ENCODE data around the gene RB1. TPM values are rescaled to one million over a fixed set of nuclear protein-coding genes. Genes with fewer than 3 reads are reported as not detected.

RB1 gene
- total and polyA plus RNA-seq, 9 of the 15 experiments (the other 6 are each of a cell fraction or from before 2014, with no cell fraction given) = 5.0 to 23.8 (median 17.9) TPM

DNA sequence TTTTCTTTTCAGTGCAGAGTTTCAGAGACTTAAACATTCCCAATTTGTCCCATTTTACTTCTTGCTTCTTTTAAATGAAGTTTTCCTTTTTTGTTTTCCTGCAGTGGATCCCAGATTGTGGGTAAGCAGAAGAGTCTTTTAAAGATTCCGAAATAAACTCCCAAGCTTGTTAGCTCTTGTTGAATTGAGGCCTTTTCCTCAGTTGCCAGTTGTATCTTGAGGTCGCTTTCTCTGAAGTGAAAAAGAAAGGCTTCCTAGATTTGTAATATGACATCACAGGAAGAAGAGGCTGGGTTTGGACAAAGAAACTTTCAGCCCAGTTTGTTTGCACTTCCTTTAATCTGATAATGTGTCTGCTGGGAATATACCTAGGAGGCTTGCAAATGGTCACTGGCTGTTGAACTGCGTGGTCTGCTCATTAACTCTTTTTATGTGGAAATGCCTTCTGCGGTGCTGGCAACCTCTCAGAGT lies 109.4 kb downstream of the RB1 start, which contains the start of gene LPAR6:
TSS of gene LPAR6 (minus strand) at position 233 of the 471 bp plus-strand sequence. CDS start 690 bp downstream, outside the sequence.
- Histone ChIP-seq H3K27me3 (ENCODE audit: control insufficient read depth in 2 of 2, insufficient read depth in 2 of 2, low read length in 2 of 2) (no peaks in the 10 kb centered on the region), H3K79me2 (ENCODE audit: control insufficient read depth, insufficient read depth, low read length) (no peaks in the 10 kb centered on the region), H3K4me3 (no peak within 1 kb of the TSS), H3K4me2 (ENCODE audit: insufficient read depth, low read length) (no peak within 1 kb of the TSS), H3K4me1 (replicated peaks in 1 of 2; ENCODE audit: control insufficient read depth in 2 of 2, insufficient read depth in 2 of 2, low read length in 2 of 2) (no peaks in the 10 kb centered on the region), H4K20me1 (replicated peaks; ENCODE audit: control insufficient read depth, insufficient read depth, low read length) (no peaks in the 10 kb centered on the region), H3K9ac (ENCODE audit: insufficient read depth in 1 of 2, low read depth in 2 of 2, low read length in 2 of 2) (no peak within 1 kb of the TSS), H3K27ac (ENCODE audit: extremely low read depth, low read depth, low read length) (no peak within 1 kb of the TSS), H3K9me3 (replicated peaks; ENCODE audit: control insufficient read depth, insufficient read depth, low read depth, low read length) (peaks cover 2% of the 10 kb centered on the region; the same call in 1 of the 2 replicates), H2AFZ (ENCODE audit: low read depth, low read length) (no peak within 1 kb of the TSS), H3K9me1 (ENCODE audit: control insufficient read depth, insufficient read depth, low read length) (no peaks in the 10 kb centered on the region), H3K36me3 (ENCODE audit: control insufficient read depth, insufficient read depth, low read length) (no peaks in the 10 kb centered on the region)
- ChIA-PET CTCF (ENCODE audit: low intra/inter-chr PET ratio) (no interaction called here), POLR2A (no interaction called here)
- intact Hi-C loops (cut with micrococcal nuclease) (no loop called here), in situ Hi-C loops (cut with MboI) (no loop called here)
- no TSS peak for BruUV-seq (replicated peaks)
- DNase-seq (ENCODE audit: extremely low read depth in 1 of 4, low spot score in 3 of 4) (no peak), FAIRE-seq (no peak), ATAC-seq (no peak)
- TF ChIP-seq HDAC2 (IDR thresholded peaks at IDR 0.05) = no peak
- WGBS (ENCODE audit: insufficient coverage, low coverage, missing lambda C conversion rate) = 62% methylated on average over 4 of the region's 4 CpGs

DNA sequence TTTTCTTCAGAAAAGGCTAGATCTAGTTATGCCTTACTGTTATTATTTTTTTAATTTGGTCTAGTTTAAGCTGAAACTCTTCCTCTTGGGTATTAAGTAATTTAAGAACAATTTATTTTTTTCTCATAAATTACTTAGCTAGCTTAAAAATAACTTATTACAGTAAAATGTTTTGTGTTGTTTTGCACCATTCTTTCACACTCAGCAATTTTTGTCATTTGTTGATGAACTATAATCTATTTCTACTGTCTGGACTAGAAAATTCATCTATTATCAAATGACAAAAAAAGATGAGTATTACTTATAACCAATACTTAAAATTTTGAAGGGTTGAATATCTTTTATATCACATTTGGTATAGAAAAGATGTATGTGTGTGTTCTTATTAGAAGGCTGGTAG lies 111.0 kb downstream of the RB1 start:
- POLR2A ChIA-PET = no interaction called here
- CTCF ChIA-PET (ENCODE audit: low intra/inter-chr PET ratio) = no interaction called here
- Histone ChIP-seq H4K20me1 (replicated peaks; ENCODE audit: control insufficient read depth, insufficient read depth, low read length) (no peaks in the 10 kb centered on the region), H3K4me2 (ENCODE audit: insufficient read depth, low read length) (no peak overlapping the region), H3K9me3 (replicated peaks; ENCODE audit: control insufficient read depth, insufficient read depth, low read depth, low read length) (peaks cover 2% of the 10 kb centered on the region; the same call in 1 of the 2 replicates), H3K36me3 (ENCODE audit: control insufficient read depth, insufficient read depth, low read length) (no peaks in the 10 kb centered on the region), H3K4me1 (replicated peaks in 1 of 2; ENCODE audit: control insufficient read depth in 2 of 2, insufficient read depth in 2 of 2, low read length in 2 of 2) (no peaks in the 10 kb centered on the region), H3K9me1 (ENCODE audit: control insufficient read depth, insufficient read depth, low read length) (no peaks in the 10 kb centered on the region), H3K27ac (ENCODE audit: extremely low read depth, low read depth, low read length) (no peak overlapping the region), H3K4me3 (no peak overlapping the region), H3K9ac (ENCODE audit: insufficient read depth in 1 of 2, low read depth in 2 of 2, low read length in 2 of 2) (no peak overlapping the region), H3K79me2 (ENCODE audit: control insufficient read depth, insufficient read depth, low read length) (no peaks in the 10 kb centered on the region), H3K27me3 (ENCODE audit: control insufficient read depth in 2 of 2, insufficient read depth in 2 of 2, low read length in 2 of 2) (no peaks in the 10 kb centered on the region), H2AFZ (ENCODE audit: low read depth, low read length) (no peak overlapping the region)
- no peak for DNase-seq (ENCODE audit: extremely low read depth in 1 of 4, low spot score in 3 of 4)
- intact Hi-C loops (cut with micrococcal nuclease) = no loop called here
- no peak for FAIRE-seq
- in situ Hi-C loops (cut with MboI) = no loop called here
- no peak for ATAC-seq
- BruUV-seq (replicated peaks) = no TSS peak
- TF ChIP-seq FUS (optimal IDR thresholded peaks at IDR 0.05; ENCODE audit: low read depth, low read length) (no peak), ZNF316 (IDR thresholded peaks at IDR 0.05) (peak; percentile 71; the same call in 1 of the 2 replicates), NFYB (IDR thresholded peaks at IDR 0.05; ENCODE audit: extremely low read depth, insufficient read length) (no peak), C11orf30 (IDR thresholded peaks at IDR 0.05; ENCODE audit: low read depth) (peak; percentile 21; the same call in 1 of the 2 replicates), PHTF2 (CRISPR knock-in tag; IDR thresholded peaks at IDR 0.05) (no peak), NR2C1 (IDR thresholded peaks at IDR 0.05) (no peak), NR2C1 (tag; IDR thresholded peaks at IDR 0.05) (no peak), ZNF311 (CRISPR knock-in tag; IDR thresholded peaks at IDR 0.05) (no peak), NFRKB (IDR thresholded peaks at IDR 0.05; ENCODE audit: low read depth) (no peak), PCBP1 (IDR thresholded peaks at IDR 0.05; ENCODE audit: low read depth, low read length, poor library complexity, severe bottlenecking) (no peak)
- TF ChIP-seq, protein P1, sequence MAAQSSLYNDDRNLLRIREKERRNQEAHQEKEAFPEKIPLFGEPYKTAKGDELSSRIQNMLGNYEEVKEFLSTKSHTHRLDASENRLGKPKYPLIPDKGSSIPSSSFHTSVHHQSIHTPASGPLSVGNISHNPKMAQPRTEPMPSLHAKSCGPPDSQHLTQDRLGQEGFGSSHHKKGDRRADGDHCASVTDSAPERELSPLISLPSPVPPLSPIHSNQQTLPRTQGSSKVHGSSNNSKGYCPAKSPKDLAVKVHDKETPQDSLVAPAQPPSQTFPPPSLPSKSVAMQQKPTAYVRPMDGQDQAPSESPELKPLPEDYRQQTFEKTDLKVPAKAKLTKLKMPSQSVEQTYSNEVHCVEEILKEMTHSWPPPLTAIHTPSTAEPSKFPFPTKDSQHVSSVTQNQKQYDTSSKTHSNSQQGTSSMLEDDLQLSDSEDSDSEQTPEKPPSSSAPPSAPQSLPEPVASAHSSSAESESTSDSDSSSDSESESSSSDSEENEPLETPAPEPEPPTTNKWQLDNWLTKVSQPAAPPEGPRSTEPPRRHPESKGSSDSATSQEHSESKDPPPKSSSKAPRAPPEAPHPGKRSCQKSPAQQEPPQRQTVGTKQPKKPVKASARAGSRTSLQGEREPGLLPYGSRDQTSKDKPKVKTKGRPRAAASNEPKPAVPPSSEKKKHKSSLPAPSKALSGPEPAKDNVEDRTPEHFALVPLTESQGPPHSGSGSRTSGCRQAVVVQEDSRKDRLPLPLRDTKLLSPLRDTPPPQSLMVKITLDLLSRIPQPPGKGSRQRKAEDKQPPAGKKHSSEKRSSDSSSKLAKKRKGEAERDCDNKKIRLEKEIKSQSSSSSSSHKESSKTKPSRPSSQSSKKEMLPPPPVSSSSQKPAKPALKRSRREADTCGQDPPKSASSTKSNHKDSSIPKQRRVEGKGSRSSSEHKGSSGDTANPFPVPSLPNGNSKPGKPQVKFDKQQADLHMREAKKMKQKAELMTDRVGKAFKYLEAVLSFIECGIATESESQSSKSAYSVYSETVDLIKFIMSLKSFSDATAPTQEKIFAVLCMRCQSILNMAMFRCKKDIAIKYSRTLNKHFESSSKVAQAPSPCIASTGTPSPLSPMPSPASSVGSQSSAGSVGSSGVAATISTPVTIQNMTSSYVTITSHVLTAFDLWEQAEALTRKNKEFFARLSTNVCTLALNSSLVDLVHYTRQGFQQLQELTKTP (IDR thresholded peaks at IDR 0.05; ENCODE audit: low read depth in 1 of 2, partially characterized antibody in 2 of 2) = no peak

Measured in K562 (cell line).